Adrenal gland (tissue), 5 donors: ENCODE data around the gene BFSP1.

Source experiments
- POLR2A ChIP-seq, 2 donors: fragments of 450-650 bp; IDR thresholded peaks; one replicate each; pipeline ENCODE4 v1.6.1; 2017; ENCODE audit warnings: antibody characterized with exemption in 2 of 2, mild to moderate bottlenecking in 2 of 2, moderate library complexity in 1 of 2
- TF ChIP-seq, protein P1 (sequence below), 6 experiments: fragments of 450-650 bp in 4 of 6; fragments of 200-600 bp in 2 of 6; sonication (generic) in 1 of 6; IDR thresholded peaks; 1 replicate in 5 of 6; 2 replicates in 1 of 6; pipeline versions ENCODE4 v1.5.1 to v1.8.0; 2016 to 2021; ENCODE audit warnings: antibody characterized with exemption in 6 of 6, mild to moderate bottlenecking in 2 of 6, moderate library complexity in 1 of 6
- donor health status: DM: no; HTN: no; CAD: no.

DNA sequence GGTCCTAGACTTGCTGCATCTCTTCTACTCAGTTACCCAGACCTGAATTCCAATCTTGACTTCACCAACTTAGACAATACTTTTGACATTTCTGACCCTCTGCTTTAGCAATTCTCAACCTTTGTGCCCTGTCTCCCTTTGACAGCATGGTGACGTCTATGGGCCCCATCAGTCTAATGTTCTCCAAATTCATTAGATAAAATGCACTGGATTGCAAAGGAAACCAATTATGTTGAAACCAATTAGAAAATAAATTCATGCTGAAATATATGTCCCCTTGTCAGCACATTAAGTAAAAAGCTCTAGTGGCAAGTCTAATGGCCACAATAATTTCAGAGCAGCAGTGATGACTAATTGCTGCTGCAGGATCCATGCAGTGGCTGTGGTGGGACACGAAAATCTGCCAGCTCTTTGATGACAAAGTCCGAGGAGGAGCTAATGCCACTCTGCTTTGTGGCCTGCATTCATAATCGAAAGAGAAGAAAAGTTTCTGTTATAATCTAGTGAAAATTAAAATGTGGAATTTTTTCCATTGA, 64.0 kb downstream of the BFSP1 start:
- no peak for TF ChIP-seq POLR2A (IDR thresholded peaks at IDR 0.05)
- TF ChIP-seq, protein P1, sequence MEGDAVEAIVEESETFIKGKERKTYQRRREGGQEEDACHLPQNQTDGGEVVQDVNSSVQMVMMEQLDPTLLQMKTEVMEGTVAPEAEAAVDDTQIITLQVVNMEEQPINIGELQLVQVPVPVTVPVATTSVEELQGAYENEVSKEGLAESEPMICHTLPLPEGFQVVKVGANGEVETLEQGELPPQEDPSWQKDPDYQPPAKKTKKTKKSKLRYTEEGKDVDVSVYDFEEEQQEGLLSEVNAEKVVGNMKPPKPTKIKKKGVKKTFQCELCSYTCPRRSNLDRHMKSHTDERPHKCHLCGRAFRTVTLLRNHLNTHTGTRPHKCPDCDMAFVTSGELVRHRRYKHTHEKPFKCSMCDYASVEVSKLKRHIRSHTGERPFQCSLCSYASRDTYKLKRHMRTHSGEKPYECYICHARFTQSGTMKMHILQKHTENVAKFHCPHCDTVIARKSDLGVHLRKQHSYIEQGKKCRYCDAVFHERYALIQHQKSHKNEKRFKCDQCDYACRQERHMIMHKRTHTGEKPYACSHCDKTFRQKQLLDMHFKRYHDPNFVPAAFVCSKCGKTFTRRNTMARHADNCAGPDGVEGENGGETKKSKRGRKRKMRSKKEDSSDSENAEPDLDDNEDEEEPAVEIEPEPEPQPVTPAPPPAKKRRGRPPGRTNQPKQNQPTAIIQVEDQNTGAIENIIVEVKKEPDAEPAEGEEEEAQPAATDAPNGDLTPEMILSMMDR (IDR thresholded peaks at IDR 0.05): no peak
